HG03064 (cell line): ENCODE measurements around the gene ECM1.

ENCODE experiments used
- ATAC-seq: cut with Tn5 transposase; IDR thresholded peaks from one replicate; pipeline ENCODE4 v1.9.1; 2021; ENCODE audit warnings: low read depth; ENCODE audit not compliant: unreplicated experiment

The ECM1 gene

DNA sequence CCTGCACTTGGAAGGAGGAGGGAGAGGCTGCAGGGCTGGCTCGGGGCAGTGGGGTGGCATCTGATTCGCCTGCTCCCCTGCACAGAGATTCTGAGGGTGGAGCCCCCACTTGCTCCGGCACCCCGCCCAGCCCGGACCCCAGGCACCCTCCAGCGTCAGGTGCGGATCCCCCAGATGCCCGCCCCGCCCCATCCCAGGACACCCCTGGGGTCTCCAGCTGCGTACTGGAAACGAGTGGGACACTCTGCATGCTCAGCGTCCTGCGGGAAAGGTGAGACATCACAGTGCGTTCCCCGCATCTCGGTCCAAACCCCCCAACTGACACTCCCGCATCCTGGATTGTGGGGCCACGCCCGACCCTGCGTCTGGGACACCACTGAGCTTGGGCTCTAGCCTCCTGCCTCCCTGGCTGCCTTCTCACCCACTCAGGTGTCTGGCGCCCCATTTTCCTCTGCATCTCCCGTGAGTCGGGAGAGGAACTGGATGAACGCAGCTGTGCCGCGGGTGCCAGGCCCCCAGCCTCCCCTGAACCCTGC, 49.2 kb downstream of the ECM1 start:
- no peak for ATAC-seq

DNA sequence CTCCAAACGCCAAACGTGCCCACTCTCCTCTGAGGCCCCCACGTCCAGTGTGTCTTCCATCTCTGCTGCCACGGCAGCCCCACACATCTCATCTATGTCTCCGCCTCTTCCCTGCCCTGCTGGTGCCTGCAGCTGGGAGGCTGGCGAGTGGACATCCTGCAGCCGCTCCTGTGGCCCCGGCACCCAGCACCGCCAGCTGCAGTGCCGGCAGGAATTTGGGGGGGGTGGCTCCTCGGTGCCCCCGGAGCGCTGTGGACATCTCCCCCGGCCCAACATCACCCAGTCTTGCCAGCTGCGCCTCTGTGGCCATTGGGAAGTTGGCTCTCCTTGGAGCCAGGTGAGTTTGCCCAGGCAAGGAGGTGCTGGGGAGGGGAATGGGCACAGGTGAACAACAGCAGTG, 49.9 kb downstream of the ECM1 start:
- no peak for ATAC-seq

DNA sequence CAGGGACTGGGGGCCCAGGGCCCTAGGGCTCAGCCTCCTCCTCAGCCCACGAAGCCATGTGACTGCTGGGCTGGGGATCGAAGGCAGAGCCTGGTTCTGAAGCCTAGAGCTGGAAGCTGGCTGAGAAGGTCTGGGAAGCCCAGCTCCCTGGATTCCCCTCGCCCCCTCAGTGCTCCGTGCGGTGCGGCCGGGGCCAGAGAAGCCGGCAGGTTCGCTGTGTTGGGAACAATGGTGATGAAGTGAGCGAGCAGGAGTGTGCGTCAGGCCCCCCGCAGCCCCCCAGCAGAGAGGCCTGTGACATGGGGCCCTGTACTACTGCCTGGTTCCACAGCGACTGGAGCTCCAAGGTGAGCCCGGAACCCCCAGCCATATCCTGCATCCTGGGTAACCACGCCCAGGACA, 50.4 kb downstream of the ECM1 start:
- no peak for ATAC-seq

DNA sequence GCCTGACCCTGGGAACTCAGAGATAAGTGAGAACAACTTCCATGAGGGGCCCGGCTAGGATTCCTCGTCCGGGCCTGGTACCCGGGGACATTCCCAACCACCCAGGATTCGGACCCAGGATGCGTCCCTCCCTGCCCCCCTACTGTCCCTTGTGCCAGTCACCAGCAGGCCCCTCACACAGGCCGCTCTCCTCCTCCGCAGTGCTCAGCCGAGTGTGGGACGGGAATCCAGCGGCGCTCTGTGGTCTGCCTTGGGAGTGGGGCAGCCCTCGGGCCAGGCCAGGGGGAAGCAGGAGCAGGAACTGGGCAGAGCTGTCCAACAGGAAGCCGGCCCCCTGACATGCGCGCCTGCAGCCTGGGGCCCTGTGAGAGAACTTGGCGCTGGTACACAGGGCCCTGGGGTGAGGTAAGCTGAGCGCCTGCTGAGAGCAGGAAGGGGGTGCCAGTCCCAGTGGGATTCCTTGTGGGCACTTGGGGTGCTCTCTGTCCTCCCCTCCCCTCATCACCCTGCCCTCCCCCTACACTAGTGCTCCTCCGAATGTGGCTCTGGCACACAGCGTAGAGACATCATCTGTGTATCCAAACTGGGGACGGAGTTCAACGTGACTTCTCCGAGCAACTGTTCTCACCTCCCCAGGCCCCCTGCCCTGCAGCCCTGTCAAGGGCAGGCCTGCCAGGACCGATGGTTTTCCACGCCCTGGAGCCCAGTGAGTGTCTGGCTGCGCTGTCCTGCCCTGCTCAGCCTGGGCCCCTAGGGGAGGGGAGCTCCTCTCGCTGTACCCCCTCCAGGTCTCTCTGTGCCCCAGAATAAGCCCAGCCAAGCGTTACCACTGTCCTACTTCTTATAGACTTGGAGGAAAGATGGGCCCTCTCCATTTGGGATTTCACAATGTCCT, 51.1 kb downstream of the ECM1 start:
- no peak for ATAC-seq

DNA sequence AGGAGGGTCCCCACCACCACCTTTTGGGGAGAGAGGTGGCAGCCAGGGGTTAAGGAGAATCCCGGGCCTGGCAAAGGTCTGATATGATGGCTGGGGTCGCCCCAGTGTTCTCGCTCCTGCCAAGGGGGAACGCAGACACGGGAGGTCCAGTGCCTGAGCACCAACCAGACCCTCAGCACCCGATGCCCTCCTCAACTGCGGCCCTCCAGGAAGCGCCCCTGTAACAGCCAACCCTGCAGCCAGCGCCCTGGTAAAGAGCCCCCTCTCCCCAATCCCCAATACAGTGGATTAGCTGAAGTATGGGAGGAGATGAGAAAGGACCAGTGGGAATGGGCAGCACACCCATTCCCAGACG, 51.7 kb downstream of the ECM1 start:
- no peak for ATAC-seq

DNA sequence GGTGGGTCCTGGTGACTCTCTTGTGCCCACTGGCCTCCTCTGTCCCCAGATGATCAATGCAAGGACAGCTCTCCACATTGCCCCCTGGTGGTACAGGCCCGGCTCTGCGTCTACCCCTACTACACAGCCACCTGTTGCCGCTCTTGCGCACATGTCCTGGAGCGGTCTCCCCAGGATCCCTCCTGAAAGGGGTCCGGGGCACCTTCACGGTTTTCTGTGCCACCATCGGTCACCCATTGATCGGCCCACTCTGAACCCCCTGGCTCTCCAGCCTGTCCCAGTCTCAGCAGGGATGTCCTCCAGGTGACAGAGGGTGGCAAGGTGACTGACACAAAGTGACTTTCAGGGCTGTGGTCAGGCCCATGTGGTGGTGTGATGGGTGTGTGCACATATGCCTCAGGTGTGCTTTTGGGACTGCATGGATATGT, 52.1 kb downstream of the ECM1 start:
- no peak for ATAC-seq

DNA sequence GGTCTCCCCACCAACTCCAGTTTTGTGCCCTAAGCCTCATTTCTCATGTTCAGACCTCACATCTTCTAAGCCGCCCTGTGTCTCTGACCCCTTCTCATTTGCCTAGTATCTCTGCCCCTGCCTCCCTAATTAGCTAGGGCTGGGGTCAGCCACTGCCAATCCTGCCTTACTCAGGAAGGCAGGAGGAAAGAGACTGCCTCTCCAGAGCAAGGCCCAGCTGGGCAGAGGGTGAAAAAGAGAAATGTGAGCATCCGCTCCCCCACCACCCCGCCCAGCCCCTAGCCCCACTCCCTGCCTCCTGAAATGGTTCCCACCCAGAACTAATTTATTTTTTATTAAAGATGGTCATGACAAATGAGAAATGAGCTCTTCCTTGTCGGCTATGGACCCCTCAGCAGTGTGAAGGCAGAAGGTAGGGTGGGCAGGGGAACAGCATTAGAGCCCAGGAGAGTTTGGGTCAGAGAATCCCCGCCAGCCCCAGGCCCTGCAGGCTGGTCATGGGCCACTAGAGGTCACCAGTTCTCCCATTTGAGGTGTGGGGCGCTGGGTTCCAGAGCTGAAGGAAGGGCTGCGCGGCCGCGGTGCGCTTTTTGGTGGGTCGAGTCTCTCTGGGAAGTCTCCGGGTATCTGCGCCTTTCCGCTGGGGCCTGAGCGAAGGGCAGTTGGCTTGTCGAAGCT, 52.8 kb downstream of the ECM1 start:
- peak; percentile 28 for ATAC-seq

DNA sequence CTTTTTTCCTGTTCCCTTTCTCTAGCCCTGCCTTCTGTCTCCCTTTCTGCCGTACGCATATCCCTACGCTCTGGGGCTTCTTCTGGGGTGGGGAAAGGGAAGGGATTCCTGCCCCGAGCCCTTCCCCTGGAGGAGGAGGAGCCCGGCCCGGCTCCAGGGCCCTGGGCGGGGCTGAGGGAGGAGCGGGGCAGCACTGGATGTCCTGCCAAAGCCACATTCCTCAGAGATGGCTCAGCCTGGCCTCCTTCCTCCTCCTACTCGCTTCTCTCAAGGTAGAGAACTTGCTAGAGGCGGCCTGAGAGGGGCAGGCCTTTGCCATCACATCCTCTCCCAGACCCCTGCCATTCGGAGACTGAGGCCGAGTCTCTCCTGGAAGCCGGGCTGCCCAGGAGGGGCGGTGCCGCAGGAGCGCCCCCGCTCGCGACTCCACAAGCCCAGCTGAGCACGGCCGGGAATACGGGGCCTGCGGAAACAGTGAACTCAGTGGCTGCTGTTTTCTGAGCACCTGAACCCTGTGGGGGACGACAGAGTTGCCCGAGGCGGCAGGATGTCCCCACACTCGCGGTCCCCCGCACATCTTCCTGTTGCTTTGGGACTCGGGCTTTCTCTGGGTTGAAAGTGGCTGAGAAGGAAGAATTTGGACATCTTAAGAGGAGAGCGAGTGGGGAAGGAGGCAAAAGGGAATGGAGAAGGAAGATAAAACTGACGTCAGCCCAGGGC, 53.5 kb downstream of the ECM1 start:
- ATAC-seq: peak; percentile 7

DNA sequence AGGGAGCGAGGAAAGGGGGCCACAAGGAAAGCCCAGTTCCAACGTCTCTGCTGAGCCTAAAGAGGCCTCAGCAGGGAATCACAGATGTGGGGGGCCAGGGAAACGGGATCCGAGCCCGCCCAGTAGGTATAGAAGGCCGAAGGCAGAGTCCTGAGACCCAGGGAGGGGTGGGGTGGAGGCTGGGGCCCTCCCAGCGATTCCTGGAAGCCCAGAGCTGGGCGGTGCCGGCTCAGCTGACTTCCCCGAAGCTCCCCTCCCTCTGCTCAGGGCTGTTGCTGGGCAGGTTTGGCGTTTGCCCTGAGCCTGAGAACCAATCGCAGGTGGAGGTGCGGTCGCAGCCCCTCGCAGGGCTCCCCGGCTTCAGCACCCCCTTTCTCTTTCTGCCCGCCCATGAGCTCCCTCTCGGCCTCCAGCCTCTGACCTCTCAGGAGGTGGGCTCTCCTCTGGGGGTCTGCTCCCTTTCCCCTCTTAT, 54.1 kb downstream of the ECM1 start:
- no peak for ATAC-seq

DNA sequence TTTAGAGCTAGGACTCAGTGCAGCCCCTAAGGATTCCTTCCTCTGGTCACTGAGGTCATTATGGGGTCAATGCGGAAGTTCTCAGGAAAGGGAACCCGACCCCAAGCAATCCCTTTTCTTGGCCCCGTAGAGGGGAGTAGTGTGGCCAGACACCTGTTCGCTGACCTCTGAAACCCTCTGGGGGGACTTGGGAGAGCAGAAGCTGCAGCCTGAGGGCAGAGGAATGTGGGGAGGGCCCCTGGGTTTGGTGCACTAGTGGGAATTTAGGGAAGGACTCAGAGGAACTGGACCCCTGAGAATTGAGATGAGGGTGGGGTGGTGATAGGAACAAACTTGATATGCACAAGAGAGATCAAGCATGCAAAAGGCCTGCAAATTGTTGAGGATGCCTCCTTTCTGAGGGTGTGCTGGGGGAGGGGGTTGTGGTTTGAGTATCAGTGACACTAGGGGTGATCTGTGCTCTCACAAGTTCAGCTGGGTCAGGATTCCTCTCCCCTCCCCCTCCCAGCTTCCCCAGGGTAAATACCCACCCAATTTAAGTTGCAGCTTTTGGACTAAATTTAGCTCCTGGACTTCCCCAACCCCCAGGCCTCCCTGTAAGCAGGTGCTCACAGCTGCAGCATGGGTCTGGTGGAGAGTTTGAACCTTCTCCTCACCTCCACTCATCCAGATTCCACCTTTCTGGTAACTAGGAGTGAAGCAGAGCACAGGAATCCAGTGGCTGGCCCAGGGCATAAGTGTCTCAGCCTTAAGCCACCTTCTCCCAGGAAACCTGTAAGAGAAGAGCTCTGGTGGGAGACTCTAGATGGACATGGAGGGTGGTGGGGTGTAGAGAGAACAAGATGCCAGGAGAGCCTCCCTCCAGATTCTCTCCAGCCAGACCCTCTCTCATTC, 54.8 kb downstream of the ECM1 start:
- ATAC-seq: no peak
